Lower leg skin (tissue), 4 donors: ENCODE results near the gene NAMPT. TPM values are rescaled to one million over a fixed set of nuclear protein-coding genes. Genes with fewer than 3 reads are reported as not detected.

ENCODE experiments used
- DNase-seq, 2 donors: peaks; one replicate each; pipeline ENCODE4 v3.0.0-alpha.2; 2019; ENCODE audit warnings: low spot score in 2 of 2
- H3K4me3 ChIP-seq: fragments of 200-600 bp; sonication (generic); 2 replicates; pipeline ENCODE4 v1.5.1; 2017; ENCODE audit warnings: mild to moderate bottlenecking, low read depth; ENCODE audit not compliant: poor library complexity, severe bottlenecking
- POLR2A ChIP-seq, 2 donors: fragments of 450-650 bp; IDR thresholded peaks; one replicate each; pipeline ENCODE4 v1.6.1; 2016 to 2017; ENCODE audit warnings: antibody characterized with exemption in 2 of 2, mild to moderate bottlenecking in 1 of 2, moderate library complexity in 1 of 2
- whole genome bisulfite sequencing, 2 donors: methylation state at CpG; one replicate each; pipeline ENCODE4 v1.1.5; 2018; 5-methylcytosine and 5-hydroxymethylcytosine counted together
- intact Hi-C: fragments of 100-400 bp; cut with DNase I; formaldehyde crosslinking; loops from one replicate; pipeline ENCODE4 v1.15.0; 2023; ENCODE audit warnings: low total_unique reads
- total RNA-seq, 4 donors: library from RNA; depleted of rRNA; stranded (reverse); fragments of >200 nt; gene quantifications; one replicate each; pipeline ENCODE4 v1.1.0, GENCODE V29; 2016
- TF ChIP-seq, protein P1 (sequence below), 3 donors: fragments of 450-650 bp; IDR thresholded peaks; one replicate each; pipeline ENCODE4 v1.5.1; 2016; ENCODE audit warnings: antibody characterized with exemption in 3 of 3, mild to moderate bottlenecking in 3 of 3, moderate library complexity in 2 of 3

The NAMPT gene
- total RNA-seq, 4 donors from 2014 or later, result 94.9 to 170 (median 114) TPM

DNA sequence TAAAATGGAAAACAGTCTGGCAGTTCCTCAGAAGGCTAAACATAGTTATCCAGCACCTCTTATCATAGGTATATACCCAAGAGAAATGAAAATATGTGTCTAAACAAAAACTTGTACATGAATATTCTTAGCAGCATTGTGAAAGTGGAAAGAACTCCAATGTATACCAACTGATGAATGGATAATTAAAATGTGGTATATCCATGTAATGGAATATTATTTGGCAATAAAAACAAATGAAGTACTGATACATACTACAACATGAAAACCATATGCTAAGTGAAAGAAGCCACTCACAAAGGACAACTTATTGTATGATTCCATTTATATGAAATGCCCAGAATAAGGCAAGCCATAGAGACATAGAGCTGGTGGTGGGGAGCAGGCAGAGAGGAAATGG lies 32.2 kb upstream of the NAMPT start:
- no peak for DNase-seq
- TF ChIP-seq POLR2A (IDR thresholded peaks at IDR 0.05), result no peak
- TF ChIP-seq, protein P1, sequence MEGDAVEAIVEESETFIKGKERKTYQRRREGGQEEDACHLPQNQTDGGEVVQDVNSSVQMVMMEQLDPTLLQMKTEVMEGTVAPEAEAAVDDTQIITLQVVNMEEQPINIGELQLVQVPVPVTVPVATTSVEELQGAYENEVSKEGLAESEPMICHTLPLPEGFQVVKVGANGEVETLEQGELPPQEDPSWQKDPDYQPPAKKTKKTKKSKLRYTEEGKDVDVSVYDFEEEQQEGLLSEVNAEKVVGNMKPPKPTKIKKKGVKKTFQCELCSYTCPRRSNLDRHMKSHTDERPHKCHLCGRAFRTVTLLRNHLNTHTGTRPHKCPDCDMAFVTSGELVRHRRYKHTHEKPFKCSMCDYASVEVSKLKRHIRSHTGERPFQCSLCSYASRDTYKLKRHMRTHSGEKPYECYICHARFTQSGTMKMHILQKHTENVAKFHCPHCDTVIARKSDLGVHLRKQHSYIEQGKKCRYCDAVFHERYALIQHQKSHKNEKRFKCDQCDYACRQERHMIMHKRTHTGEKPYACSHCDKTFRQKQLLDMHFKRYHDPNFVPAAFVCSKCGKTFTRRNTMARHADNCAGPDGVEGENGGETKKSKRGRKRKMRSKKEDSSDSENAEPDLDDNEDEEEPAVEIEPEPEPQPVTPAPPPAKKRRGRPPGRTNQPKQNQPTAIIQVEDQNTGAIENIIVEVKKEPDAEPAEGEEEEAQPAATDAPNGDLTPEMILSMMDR (IDR thresholded peaks at IDR 0.05), result no peak
- intact Hi-C loops, result no loop called here
- H3K4me3 ChIP-seq, result no peak overlapping the region

DNA sequence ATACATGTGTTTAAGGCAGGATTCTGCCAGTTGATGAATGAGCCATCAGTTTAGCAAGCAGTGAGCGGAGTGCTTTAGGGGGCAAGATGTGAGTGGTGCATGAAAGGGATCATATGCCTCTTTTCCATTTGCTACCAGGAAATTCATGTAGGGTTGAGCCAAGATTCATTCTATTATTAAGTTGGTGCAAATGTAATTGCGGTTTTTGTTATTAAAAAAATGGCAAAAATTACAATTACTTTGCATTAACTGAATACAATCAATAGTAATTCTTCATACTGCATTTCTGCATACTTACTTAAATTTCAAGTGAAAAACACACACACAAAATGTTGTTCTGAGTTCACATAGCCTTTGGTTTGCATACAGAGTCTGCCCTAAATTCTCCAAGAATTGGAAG lies 30.1 kb upstream of the NAMPT start:
- DNase-seq, result no peak
- H3K4me3 ChIP-seq, result no peak overlapping the region
- intact Hi-C loops, result loop anchor here (2.0 kb wide), 1 partner anchor 32 kb away; no protein-coding TSS in a partner anchor
- WGBS, 2 donors, result 98% methylated on average over 2 of the region's 2 CpGs
- TF ChIP-seq POLR2A (IDR thresholded peaks at IDR 0.05), result no peak
- TF ChIP-seq, protein P1 (IDR thresholded peaks at IDR 0.05), result no peak

DNA sequence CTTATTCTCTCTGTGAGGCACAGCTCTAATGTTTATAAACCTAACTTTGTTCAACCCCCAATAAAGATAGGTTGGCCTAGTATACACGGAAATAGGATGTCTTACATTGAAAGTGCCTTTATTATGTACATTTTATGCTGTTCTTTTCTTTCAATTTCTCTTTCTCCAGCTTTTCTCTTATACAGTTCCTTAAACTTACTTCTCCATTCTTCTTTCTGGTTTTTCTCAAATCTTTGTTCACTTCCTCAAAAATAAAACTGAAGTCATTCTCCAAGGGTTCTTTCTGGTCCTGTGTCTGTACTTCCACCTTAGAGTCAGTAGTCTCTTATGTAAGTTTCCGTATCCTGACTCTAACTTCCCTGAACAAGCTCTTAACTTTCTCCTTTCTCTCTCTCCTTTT lies 29.2 kb upstream of the NAMPT start:
- no peak overlapping the region for H3K4me3 ChIP-seq
- TF ChIP-seq POLR2A (IDR thresholded peaks at IDR 0.05), result no peak
- TF ChIP-seq, protein P1 (IDR thresholded peaks at IDR 0.05), result no peak
- WGBS, 2 donors, result 76 to 83% methylated on average over 2 of the region's 2 CpGs
- intact Hi-C loops, result loop anchor here (2.0 kb wide), 1 partner anchor 33 kb away; no protein-coding TSS in a partner anchor
- no peak for DNase-seq

DNA sequence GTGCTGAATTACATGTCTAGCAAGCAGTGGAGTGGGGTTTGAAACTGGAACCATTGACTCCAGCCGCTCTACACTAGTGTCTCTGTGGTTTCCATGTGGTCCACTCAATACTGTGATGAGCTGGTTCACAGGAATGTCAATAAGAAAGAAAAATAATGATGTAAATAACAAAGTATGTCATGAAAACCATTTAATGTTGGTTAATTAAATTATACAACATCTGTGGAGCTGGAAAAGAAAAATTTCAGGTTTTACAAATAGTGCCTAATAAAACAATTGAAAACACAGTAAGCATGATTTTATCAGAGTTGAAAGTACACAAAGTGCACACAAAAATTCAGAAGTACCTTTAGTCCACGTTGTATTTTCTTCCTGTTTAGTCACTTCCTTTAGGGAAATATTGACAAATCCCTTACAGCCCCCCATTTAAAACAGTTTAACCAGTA lies 28.7 kb upstream of the NAMPT start:
- H3K4me3 ChIP-seq, result no peak overlapping the region
- no peak for DNase-seq
- WGBS, 2 donors, result 47 to 55% methylated on average over 2 of the region's 2 CpGs
- TF ChIP-seq, protein P1 (IDR thresholded peaks at IDR 0.05), result no peak
- TF ChIP-seq POLR2A (IDR thresholded peaks at IDR 0.05), result no peak
- intact Hi-C loops, result no loop called here

DNA sequence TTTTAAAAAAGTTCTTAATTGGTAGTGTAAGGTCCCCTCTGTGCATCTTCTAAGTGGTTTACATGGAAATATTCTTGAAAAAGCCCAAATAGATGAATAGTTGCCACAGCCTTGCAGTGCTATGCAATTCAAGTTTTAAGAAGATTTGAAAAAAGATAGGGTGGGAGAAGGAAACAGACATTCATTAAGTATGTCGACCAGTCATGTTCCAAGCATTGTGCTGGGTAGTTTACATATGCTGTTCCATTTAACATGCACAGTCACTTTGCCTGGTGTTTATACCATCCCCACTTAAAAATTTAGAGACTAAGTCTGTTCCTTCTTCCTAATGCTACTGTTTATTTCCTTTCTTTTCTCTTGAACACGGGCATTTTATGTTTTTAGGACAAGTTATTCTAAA lies 28.1 kb upstream of the NAMPT start:
- DNase-seq, result no peak
- no peak for TF ChIP-seq POLR2A (IDR thresholded peaks at IDR 0.05)
- TF ChIP-seq, protein P1 (IDR thresholded peaks at IDR 0.05), result no peak
- intact Hi-C loops, result no loop called here
- H3K4me3 ChIP-seq, result no peak overlapping the region
- 66 to 69% methylated on average over 2 of the region's 2 CpGs for WGBS, 2 donors
